GM21786 (cell line): ENCODE data around the gene MAP3K15.

Experiments
- ATAC-seq: cut with Tn5 transposase; IDR thresholded peaks from one replicate; pipeline ENCODE4 v1.9.1; 2021; ENCODE audit not compliant: unreplicated experiment

MAP3K15 gene

GRCh38 chrX:19392703-19393102 is 122.6 kb downstream of the MAP3K15 start:
- no peak for ATAC-seq

DNA sequence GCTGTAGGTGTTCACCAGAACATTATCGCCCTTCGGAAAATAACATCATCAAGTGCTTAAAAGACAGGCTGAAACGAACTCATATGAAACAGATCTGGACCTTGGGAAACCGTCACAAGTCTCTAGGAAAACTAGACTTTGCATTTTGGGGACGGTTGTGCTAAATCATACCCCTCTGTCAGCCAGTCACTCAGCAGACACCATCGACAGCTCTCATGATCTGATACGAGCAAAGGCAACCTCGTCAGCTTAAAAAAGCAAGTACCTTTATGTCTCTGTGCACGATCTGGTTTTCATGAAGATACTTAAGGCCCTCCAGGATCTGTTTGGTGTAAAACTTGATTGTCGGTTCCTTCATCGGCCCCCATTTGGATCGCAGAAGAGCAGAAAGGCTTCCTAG is 123.2 kb downstream of the MAP3K15 start:
- no peak for ATAC-seq

- ATAC-seq = no peak
These were observed 126.0 kb downstream of the MAP3K15 start for GRCh38 chrX:19389227-19389845.

GRCh38 chrX:19388741-19389140 is 126.6 kb downstream of the MAP3K15 start:
- no peak for ATAC-seq

DNA sequence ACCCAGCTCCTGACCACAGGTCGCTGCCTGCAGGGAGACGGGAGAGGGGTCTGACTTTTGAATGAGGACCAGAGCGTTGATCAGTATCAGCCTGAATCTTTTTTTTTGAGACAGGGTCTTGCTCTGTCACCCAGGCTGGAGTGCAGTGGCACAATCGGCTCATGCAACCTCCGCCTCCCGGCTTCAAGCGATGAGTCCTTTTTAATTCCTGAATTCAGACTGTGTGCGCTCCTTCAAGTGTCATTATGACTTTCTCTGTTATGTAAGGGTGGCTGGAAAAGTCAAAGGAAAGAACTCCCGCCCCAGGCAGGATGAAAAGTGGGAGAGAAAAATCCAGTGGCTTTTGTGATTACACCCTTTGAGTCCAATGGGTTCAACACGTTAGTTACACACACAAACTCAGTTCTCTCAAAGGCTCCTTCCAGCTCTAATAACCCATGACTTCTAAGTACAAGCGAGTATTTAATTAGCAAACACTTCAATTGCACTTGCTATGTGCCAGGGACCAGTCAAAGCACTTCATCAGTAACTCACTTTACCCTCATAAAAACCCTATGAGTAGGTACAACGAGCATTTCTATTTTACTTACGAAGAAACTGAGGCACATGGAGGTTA is 127.1 kb downstream of the MAP3K15 start:
- ATAC-seq = no peak

GRCh38 chrX:19386679-19387078 is 128.6 kb downstream of the MAP3K15 start:
- ATAC-seq = no peak

DNA sequence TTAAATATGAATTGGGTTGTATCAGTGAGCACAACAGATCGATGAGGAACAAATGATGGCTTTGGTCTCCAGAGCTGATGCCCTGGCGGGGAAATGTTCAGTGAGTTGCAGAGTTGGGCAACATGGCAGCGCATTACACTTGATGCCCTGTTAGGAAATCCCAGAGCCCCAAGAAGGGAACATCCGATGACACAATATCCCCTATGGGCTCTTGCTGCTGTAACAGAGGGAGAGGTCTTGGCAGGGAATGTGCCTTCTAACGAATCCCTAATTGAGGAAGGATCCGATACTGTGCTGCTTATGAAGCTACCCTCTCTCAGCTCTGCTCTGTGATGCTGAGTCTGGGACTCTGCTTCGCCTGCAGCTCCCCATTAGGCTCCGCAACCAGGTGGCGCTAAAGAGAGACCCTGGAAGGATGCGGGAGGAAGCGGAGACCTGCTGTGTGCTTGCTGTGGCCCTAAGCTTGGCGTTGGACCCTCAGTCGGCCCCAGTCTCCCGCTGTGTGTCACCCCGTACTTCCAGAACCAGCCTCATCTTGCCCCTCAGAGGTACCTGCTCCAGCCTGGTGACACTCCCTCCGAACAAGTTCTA is 132.7 kb downstream of the MAP3K15 start:
- peak; percentile 71 for ATAC-seq

DNA sequence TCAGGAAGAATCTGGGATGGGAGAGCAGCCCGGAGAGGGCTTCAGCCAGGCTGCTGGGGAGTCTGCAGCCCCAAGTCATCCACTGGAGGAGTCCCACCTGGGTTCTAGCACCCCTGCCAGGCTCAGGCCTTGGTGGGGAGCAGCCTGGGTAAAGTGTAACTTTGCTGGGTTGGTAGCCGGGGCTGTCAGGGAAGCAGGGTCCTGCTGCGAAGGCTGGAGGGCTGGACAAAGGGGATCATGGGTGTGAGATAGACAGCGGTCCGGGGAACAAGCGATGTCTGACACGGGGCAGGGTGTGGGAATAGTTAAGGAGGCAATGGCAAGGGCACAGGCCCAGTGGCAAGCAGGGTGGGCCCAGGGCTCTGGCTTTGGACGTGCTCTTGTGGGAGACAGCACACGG is 134.0 kb downstream of the MAP3K15 start:
- no peak for ATAC-seq

DNA sequence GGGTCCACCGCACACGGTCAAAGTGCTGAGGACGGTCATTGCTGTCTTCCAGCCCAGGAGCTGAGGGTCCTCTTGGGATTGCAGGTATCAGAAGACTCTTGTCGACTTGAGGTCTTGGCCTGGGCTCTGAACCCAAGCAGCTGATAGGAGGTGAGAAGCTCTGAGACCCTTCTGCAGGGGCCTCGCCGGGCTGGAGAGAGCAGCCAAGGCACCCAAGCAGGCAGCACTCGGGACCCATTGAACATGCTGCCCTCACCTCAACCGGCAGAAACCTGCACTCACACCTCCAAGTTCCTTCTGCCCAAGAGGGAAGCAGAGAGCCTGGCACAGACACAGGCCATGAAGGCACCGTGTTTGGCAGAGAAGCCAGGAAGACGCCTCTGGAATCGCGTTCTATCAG is 137.5 kb downstream of the MAP3K15 start:
- ATAC-seq = no peak

DNA sequence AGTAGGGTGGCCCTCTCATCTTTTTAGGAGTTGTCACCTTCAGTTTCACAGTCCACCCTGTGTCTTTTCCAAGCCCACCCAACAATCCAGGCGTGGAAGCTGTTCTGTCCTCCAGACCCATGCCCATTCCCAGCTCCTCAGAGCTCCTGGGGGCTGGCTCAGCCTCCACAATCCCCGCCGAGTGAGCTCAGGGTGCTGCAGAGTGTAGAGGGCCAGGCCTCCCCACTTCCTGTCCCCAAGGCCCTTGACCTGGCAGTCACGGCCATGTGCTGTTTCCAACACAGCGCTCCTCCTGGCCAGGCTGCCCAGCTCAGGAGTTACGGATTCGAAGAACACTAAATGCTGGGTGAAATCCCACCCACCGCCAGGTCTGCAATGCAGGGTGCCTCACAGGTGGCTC is 139.8 kb downstream of the MAP3K15 start:
- ATAC-seq = no peak

DNA sequence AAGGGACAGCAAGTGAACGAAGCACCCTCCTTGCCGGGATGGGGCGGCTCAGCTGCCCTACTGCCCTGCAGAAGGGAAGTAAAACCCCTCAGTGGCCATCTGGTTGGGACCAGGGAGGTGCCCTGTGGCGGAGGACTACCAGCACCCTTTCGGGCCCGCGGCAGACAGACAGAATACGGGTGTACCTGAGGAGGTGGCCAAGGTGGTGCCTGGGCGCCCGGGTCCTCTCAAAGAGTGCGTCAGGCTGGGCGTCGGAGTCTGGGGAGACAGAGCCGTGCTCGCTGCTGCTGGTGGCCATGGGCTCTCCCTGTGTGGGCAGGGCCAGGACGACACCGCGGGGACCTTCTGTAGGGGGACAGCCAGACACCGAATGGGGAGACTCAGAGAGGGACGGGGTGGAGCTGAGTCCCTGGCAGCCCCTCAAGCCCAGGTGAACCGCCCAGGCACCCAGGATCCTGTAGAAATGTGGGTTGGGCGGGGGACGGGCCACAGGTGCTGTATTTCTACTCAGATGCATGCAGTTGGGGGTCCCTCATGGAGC is 141.9 kb downstream of the MAP3K15 start:
- ATAC-seq = no peak

DNA sequence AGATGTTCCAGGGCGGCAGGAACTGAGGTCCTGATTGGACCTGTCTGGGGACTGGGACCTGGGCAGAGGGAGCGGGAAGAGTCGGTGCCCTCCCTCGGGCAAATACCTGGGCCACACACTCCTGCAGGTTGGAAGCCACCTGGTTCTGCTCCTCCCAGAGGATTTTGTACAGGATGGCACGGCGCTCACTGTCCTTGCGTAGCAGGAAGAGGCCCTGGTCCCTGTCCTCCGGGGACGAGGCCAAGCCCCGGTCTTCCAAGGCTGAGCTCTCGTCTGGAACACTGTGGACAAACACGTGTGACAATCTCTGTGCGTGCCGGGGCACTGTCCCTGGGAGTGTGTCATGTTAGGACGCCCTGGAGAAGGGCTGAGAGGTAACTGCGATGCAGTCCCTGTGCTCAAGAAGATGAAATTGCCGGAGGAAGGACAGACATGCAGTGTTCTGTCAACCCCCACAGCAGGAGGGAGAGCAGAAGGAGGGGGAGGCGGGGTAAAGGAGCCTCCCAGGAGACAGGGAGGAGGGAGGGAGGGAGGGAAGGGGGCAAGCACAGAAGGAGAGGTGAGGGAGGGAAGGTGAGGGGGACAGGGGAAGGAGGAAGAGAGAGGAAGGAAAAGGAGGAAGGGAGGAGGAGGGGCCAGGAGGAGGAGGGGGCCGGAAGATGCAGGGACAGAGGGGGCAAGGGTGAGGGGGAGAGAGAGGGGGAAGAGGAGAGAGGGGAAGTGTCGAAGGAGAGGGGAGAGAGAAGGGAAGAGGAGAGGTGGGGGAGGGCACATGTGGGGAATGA is 142.6 kb downstream of the MAP3K15 start:
- ATAC-seq = peak; percentile 39

DNA sequence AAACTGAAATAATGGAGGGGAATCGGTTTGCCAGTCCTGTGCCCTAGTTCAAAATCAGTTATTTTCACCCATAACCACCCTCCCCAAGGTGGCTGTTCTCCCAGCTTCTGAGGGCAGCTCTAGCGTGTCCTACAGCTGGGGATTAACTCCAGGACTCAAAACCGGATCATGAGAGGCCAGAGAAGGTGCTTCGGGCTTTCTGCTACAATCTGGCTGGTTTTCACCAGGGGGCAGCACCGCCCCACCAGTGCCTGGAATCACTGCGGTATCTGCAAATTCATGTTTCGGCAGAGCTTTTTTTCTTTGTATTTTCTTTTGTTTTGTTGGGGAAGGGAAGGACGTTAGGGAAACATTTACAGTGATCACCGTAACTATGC is 143.2 kb downstream of the MAP3K15 start:
- ATAC-seq = peak; percentile 73

DNA sequence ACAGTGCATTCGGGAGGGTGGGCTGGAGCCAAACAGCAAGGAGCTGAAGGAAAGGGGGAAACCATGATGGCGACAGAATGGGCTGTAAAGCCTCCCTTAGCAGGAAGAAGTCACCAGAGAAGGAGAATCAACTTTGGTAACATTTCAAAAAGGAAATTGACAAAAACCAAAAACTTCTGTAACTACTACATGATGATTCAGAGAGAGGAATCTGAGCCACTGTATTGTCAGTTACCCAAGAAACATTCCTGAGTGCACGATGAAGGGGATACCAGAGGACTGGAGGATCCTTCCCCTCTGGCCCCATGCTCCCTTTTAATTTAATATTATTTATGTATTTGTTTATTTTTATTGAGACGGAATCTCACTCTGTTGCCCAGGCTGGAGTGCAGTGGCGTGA is 145.2 kb downstream of the MAP3K15 start:
- ATAC-seq = no peak

DNA sequence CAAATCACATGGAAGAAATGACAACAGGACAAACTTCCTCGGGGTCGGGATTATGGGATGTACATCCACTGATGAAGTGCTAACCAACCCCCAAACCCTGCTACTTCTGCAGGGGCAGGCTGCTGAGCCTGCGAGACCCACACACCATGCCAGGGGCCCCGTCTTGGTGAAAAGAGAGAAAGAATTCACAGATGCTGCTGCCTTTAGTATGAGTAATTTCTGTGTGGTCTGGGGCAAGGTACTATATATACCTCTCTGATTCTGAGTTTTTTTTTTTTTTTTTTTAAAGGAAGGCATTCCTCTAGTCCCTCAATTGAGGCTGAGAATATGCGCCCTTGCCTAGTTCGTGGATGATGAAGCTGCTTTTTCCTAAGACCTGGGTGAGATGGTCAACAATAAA is 146.7 kb downstream of the MAP3K15 start:
- ATAC-seq = no peak

DNA sequence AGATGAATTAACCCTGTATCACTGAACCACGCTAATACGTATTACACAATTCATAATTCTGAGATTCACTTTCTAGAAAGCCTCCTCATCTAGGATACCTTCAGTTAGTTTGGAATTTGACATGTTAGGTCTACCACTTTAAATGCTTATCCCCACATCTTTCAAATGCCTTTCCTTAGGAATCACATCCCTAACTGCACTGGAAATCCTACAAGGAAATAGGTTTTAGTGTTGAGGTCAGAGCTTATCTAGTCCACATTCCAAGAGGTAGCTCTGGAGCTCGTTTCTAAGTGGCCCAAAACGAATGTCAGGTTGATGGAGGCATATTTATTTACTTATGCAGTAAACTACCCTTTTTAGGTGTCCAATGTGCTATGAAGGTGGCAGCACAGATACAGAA is 153.6 kb downstream of the MAP3K15 start:
- ATAC-seq = no peak

DNA sequence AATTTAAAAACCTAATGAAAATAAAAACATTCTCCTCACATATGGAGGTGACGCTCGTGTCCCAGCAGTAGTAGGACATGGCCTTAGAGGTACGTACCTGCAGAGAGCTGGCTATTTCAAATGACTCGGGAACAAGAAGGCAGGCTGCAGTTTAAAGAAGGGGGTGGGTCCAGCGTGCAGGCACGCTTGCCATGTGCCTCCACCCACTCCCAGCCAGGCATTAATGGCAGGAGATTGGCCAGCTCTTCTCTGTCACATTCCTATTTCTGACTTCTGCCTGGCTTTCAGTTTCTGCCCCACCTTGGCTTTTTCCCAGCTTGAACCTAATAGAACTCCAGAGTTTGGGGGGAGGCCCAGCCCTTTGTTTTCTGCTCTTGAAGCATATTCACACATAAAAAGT is 154.4 kb downstream of the MAP3K15 start:
- ATAC-seq = no peak

- ATAC-seq = no peak
These were observed 156.8 kb downstream of the MAP3K15 start for GRCh38 chrX:19358521-19358920.

GRCh38 chrX:19354625-19355024 is 160.7 kb downstream of the MAP3K15 start:
- no peak for ATAC-seq

DNA sequence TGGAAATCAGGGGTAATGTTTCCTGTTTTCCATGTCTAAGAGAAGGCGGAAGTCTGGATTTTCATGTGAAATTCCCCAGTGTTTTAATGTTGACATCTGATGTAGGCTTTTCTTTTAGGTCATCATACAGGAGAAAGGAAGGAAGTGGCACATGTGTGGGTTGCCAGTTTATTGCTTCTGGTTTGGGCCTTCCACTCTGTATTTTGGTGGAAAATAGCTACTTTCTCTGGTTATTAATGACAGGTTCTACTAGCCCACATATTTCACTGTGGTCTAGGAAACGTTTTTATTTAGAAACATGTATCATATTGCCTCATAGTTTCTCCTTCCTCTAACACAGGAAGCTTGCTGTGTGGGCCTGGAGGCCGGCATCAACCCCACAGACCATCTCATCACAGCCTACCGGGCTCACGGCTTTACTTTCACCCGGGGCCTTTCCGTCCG is 164.3 kb downstream of the MAP3K15 start:
- ATAC-seq = peak; percentile 89

DNA sequence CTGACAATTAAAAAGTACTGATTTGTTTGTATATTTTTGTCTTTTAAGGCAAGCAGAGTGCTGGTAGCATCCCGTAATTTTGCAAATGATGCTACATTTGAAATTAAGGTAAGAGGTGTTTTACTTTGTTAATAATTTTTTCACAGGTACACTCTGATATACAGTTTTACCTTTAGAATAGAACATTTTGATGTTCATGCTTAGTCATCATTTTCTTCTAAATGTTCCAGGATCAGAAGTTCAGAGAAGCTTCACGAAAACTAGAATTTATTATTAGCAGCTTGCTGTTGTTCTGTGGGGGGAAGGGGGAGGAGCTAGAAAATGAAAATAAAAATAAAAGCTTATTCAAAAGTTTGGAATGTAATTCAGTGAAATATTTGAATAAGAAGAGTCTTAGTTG is 166.0 kb downstream of the MAP3K15 start:
- no peak for ATAC-seq

DNA sequence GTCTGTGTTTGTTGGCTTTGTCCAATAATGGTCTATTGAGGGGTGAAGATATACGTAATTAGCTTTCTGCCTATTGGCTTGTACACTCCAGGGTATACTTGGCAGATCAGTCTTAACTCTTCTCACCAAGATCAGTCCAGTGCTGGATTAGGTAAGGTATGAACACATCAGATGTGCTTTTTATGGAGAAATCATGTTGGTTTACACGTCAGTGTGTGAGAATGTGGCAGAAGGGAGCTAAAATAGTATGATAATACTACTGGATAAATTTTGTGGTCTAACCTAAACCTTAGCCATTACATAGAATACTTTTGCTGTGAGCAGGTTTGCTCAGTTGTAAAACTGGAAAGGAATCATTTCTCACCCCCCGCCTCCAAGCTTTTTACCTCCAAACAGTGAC is 167.4 kb downstream of the MAP3K15 start:
- no peak for ATAC-seq
